Coronary artery (tissue), 2 donors: ENCODE data around the gene EDEM2.
"Not testable (repeated sequence)": the region's sequence is repeated elsewhere in the genome, so short reads cannot be mapped to it uniquely, and the experiment has no call there.

Source experiments
- DNase-seq: peaks from one replicate; pipeline ENCODE4 v3.0.0-alpha.2; 2017; ENCODE audit warnings: low spot score
- H3K27ac ChIP-seq, 2 donors: fragments of 200-600 bp; sonication (generic); one replicate each; pipeline ENCODE4 v1.5.1; 2016 to 2019
- H3K4me3 ChIP-seq: fragments of 200-600 bp; sonication (generic); 2 replicates; pipeline ENCODE4 v1.5.1; 2016; ENCODE audit warnings: mild to moderate bottlenecking, moderate library complexity
- TF ChIP-seq, protein P1 (sequence below): fragments of 200-600 bp; sonication (generic); IDR thresholded peaks from one replicate; pipeline ENCODE4 v1.5.1; 2019; ENCODE audit warnings: antibody characterized with exemption

EDEM2 gene

DNA sequence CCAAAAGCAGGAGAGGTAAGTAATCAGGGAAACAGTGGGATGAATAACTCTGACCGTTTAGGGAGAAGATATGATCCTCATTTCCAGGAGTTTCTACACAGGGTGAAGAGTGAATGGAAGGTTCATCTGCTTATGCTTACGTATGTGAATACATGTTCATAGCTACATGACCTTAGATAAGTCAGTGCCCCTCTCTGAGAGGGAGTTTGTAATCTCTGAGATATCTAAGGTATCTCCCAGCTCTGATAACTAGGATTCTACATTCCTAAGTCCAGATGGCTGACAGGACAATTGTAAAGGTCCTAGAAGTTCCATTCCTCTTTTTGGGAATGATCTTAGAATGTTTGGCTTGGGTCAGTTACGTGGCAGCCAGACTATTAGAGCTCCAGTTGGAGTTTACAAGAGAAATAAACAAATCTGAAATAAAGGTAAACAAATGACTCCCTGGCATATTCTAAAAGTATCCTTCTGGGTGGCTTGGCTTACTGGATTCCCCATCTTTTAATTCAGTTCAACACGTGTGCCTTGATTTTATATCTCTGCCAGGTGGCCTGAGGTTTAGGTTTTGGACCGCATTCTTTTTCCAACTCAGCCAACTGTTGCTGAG, 40.6 kb upstream of the EDEM2 start:
- no peak overlapping the region for H3K4me3 ChIP-seq
- no peak for DNase-seq
- H3K27ac ChIP-seq = no peak overlapping the region
- TF ChIP-seq, protein P1, sequence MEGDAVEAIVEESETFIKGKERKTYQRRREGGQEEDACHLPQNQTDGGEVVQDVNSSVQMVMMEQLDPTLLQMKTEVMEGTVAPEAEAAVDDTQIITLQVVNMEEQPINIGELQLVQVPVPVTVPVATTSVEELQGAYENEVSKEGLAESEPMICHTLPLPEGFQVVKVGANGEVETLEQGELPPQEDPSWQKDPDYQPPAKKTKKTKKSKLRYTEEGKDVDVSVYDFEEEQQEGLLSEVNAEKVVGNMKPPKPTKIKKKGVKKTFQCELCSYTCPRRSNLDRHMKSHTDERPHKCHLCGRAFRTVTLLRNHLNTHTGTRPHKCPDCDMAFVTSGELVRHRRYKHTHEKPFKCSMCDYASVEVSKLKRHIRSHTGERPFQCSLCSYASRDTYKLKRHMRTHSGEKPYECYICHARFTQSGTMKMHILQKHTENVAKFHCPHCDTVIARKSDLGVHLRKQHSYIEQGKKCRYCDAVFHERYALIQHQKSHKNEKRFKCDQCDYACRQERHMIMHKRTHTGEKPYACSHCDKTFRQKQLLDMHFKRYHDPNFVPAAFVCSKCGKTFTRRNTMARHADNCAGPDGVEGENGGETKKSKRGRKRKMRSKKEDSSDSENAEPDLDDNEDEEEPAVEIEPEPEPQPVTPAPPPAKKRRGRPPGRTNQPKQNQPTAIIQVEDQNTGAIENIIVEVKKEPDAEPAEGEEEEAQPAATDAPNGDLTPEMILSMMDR = no peak

GRCh38 chr20:35186691-35187289, 39.7 kb upstream of the EDEM2 start:
- not testable (repeated sequence) for DNase-seq, H3K4me3 ChIP-seq, H3K27ac ChIP-seq

DNA sequence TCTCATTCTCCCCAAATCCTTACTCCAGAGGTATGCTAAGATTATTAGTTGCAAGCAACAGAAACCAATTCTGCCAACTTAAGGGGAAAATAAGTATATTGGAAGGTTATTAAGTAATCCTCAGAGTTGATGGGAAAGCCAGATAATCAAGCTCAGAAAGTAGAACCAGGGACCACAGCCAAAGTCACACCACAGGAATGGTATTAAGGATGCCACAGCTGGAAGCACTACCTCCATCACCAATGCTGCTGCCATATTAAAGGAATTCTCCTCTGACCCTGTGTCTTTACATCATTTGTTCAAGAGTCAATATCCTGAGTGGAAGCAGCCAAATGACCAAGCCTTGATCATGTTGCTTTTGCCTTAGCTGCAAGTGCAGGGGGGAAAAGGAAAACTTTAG, 34.6 kb upstream of the EDEM2 start:
- Histone ChIP-seq H3K27ac (no peak overlapping the region), H3K4me3 (no peak overlapping the region)
- no peak for DNase-seq
- TF ChIP-seq, protein P1 = no peak

- TF ChIP-seq, protein P1 = no peak
- no peak for DNase-seq
- H3K4me3 ChIP-seq = no peak overlapping the region
Measured at GRCh38 chr20:35180266-35180665, 33.1 kb upstream of the EDEM2 start.

GRCh38 chr20:35179292-35180212, 32.4 kb upstream of the EDEM2 start:
- DNase-seq = no peak
- Histone ChIP-seq H3K27ac (no peak overlapping the region), H3K4me3 (no peak overlapping the region)
- TF ChIP-seq, protein P1 = no peak

More at GRCh38 chr20:35180266-35180665, 33.1 kb upstream of the EDEM2 start:
- no peak overlapping the region for H3K27ac ChIP-seq

DNA sequence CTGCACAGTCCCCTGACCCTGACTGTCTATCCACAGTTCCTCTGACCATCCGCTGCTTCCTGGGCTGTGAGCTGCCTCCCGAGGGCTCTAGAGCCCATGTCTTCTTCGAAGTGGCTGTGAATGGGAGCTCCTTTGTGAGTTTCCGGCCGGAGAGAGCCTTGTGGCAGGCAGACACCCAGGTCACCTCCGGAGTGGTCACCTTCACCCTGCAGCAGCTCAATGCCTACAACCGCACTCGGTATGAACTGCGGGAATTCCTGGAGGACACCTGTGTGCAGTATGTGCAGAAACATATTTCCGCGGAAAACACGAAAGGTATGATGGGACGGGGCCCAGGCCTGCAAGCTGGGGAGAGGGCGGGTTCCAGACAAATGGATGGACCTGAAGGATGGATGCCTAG, 29.0 kb upstream of the EDEM2 start:
- H3K4me3 ChIP-seq = no peak overlapping the region
- TF ChIP-seq, protein P1 = no peak
- H3K27ac ChIP-seq = no peak overlapping the region
- no peak for DNase-seq

DNA sequence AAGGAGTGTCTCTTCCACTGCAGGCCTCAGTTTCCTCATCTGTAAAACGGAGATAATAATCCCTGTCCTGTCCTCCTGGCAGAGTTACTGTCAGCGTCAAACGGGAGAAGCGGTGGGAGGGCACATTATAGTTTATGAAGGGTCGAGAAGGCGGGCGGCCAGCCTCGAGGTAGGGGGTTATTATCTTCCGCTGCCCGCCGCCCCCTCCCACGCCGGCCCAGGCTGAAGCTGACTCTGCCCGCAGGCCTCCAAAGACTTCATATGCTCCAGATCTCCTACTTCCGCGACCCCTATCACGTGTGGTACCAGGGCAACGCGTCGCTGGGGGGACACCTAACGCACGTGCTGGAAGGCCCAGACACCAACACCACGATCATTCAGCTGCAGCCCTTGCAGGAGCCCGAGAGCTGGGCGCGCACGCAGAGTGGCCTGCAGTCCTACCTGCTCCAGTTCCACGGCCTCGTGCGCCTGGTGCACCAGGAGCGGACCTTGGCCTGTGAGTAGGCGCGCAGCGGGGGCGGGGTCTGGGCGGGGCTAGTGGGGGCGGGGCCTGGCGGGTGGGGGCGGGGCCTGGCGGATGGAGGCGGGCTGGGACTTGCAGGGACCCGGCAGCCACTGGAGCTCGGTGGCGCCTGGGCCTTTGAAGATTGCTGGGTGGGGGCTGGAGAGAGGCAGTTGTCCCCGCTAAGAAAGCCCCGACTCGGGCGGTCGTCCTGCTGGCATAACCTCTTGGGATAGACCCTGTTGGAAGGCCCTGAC, 27.5 kb upstream of the EDEM2 start:
- no peak overlapping the region for H3K4me3 ChIP-seq
- H3K27ac ChIP-seq = no peak overlapping the region
- TF ChIP-seq, protein P1 = no peak
- DNase-seq = no peak
